ENCODE data around the gene DNAH1.

DNAH1 gene

DNA sequence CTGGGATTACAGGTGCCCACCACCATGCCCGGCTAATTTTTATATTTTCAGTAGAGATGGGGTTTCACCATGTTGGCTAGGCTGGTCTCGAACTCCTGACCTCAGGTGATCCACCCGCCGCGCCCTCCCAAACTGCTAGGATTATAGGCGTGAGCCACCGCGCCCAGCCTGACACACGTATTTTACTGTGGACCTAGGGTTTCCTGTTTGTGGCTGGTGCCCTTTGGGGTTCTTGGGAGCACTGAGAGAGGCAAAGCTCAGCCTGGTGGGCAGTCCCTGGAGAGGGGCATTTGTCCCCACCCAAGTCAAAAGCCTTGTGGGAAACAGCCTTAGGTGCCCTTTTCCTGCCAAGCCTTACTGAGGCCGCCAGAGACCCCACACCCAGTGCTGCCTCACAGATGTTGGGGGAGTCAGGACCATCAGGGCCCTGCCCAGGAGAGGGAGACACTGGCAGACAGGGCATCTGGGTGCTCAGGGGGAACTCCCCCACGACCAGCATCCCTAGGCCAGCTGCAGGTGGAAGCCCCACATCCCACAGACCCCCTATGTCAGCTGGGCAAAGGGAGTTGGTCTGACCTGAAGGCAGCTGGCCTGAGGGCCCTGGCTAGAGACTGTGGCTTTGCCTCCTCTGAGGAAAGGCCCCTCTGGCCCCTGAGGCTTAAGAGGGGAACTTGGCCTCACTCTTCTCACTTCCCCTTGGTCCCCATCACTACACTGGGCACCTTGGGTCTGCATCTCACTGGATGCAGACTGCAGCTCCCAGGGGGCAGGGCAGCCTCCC, 35.1 kb downstream of the DNAH1 start:
- TF ChIP-seq CTCF (IDR thresholded peaks at IDR 0.05; ENCODE audit: control insufficient read depth, insufficient read depth, low read depth, low read length, missing control alignments), result no peak
- no peak overlapping the region for H3K4me3 ChIP-seq (ENCODE audit: control insufficient read depth, low read depth, low read length)
- no peak for DNase-seq (ENCODE audit: low read depth)

- no peak for DNase-seq (ENCODE audit: low read depth)
- no peak for TF ChIP-seq CTCF (IDR thresholded peaks at IDR 0.05; ENCODE audit: control insufficient read depth, insufficient read depth, low read depth, low read length, missing control alignments)
- H3K4me3 ChIP-seq (ENCODE audit: control insufficient read depth, low read depth, low read length), result no peak overlapping the region
Observed at GRCh38 chr3:52351762-52352368, 35.7 kb downstream of the DNAH1 start.

- DNase-seq (ENCODE audit: low read depth), result no peak
- TF ChIP-seq CTCF (IDR thresholded peaks at IDR 0.05; ENCODE audit: control insufficient read depth, insufficient read depth, low read depth, low read length, missing control alignments), result no peak
- no peak overlapping the region for H3K4me3 ChIP-seq (ENCODE audit: control insufficient read depth, low read depth, low read length)
Observed at GRCh38 chr3:52352566-52352965, 36.4 kb downstream of the DNAH1 start.

DNA sequence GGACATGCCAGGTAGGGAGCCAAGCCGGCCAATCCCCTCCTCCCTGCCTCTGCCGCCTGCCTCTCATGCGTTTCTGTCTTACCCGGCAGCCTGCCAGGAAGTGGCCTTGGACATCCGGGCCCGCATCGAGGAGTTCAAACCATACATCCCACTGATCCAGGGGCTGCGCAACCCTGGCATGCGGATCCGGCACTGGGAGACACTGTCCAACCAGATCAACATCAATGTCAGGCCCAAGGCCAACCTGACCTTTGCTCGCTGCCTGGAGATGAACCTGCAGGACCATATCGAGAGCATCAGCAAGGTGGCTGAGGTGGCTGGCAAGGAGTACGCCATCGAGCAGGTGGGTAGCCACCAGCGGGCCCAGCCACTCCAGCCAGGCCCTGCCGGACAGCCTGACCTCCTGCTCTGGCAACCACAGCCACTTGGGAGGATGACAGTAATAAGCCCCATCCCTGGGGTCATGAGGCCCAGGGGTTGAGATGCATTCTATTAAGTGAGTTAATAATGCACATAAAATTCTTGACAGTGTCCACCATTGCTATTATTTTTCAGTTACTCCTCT, 37.3 kb downstream of the DNAH1 start:
- no peak for TF ChIP-seq CTCF (IDR thresholded peaks at IDR 0.05; ENCODE audit: control insufficient read depth, insufficient read depth, low read depth, low read length, missing control alignments)
- DNase-seq (ENCODE audit: low read depth), result no peak
- no peak overlapping the region for H3K4me3 ChIP-seq (ENCODE audit: control insufficient read depth, low read depth, low read length)

DNA sequence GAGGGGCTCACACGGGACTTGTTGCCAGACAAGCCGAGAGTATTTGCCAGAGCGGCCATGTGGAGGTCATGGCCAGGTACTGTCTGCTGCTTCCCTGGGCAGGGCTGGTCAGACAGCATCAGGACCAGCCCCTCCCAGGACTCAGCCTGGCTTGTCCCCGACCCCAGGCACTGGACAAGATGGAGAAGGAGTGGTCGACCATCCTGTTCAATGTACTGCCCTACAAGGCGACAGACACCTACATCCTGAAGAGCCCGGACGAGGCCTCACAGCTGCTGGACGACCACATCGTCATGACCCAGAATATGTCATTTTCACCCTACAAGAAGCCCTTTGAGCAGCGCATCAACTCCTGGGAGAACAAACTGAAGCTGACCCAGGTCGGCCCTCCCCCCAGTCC, 38.6 kb downstream of the DNAH1 start:
- H3K4me3 ChIP-seq (ENCODE audit: control insufficient read depth, low read depth, low read length), result no peak overlapping the region
- TF ChIP-seq CTCF (IDR thresholded peaks at IDR 0.05; ENCODE audit: control insufficient read depth, insufficient read depth, low read depth, low read length, missing control alignments), result no peak
- no peak for DNase-seq (ENCODE audit: low read depth)

- TF ChIP-seq CTCF (IDR thresholded peaks at IDR 0.05; ENCODE audit: control insufficient read depth, insufficient read depth, low read depth, low read length, missing control alignments), result no peak
- H3K4me3 ChIP-seq (ENCODE audit: control insufficient read depth, low read depth, low read length), result no peak overlapping the region
- DNase-seq (ENCODE audit: low read depth), result no peak
Observed at GRCh38 chr3:52355526-52355925, 39.4 kb downstream of the DNAH1 start.
